Mesenteric fat pad (tissue), 1 donor: ENCODE data around the gene AP1M1. TPM values are rescaled to one million over a fixed set of nuclear protein-coding genes. Genes with fewer than 3 reads are reported as not detected.
"Not testable (repeated sequence)": the region's sequence is repeated elsewhere in the genome, so short reads cannot be mapped to it uniquely, and the experiment has no call there.

Experiments
- DNase-seq: peaks from one replicate; pipeline ENCODE4 v3.0.0-alpha.2; 2020; ENCODE audit warnings: low spot score
- total RNA-seq: library from RNA; stranded (reverse); fragmentation: NEBNext Ultra II Directional; extraction: Animal tissue kit (Norgen Biotek cat#: 25700); gene quantifications from one replicate; pipeline ENCODE4 v1.2.1, GENCODE V29; 2021
- donor health status: DM: yes; HTN: yes; CAD: no.

AP1M1 gene
- total RNA-seq, 1 donor from 2014 or later: 110 TPM

DNA sequence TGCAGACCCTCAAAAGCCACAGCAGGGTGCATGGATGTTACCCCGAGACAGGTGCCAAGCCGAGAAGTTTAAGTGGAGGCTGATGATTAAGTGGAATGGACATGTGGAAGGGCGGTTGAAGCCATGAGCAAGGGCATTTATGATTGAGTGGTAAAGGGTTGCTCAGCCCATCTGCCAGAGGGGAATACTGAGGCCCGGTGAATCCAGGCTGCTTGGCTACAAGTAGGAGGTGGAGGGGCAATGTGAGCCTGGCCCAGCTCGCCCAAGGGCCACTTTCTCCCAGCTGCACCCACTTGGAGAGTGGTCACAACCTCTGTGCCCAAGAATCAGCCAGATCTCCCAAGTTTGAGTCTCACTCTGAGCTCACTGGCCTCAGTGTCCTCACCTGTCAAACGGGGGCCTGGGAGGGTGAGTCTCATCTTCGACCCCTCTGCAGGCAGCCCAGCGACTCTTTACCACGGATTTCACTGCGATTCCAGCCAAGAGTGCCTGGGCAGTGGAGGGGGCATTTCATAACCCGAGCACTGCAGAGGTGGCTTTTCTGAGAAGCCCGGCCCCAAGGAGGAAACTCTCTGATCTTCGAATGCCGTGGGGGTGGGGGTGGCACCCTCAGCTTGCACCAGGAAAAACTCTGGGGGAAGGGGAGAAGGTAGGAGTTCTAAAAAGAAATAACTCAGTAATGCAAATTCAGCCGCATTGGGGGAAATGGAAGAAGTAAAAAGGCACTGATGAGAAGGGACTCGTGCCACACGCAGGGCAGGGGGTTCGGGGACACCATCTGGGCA is 64.1 kb downstream of the AP1M1 start:
- DNase-seq: no peak

DNA sequence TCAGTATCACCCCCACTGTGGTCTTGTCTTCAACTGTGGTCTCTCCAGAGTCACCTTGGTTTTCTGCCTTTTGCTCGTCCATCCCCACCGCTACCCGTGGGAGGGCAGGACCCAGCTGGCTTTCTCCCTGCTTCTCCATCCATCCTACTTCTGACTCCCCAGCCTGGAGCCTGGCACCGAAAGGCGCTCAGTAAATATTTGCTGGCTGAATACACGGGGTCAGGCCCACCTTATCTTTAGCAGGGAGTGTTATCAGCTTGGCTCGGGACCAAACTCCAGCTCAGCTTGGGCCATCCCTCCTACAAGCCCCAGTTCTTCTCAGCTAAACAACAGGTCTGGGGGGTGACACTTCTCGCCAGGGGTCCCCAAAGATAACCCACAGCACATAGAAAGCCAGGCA is 64.9 kb downstream of the AP1M1 start:
- no peak for DNase-seq

DNA sequence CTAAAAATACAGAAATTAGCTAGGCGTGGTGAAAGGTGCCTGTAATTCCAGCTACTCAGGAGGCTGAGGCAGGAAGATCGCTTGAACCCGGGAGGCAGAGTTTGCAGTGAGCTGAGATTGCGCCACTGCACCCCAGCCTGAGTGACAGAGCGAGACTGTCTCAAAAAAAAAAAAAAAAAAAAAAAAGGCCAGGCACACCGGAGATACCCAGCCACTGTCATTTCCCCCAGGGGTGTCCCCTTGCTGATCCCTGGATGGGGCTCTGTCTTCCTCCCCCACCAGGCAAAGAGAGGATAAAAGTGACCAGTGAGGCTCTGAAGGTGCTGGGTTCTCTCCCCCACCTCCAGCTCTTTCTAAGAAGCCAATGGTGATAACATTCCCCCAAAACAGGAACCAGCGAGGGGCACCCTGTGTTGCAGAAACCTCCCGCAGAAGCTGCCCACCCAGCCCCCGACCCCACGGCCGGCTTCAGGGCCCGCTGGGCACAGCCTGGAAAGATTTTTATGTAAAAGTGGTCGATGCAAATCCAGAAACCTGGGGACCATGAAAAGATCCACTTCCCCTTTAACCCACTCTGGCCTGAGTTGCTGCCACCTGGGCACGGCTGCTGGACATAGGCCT is 65.5 kb downstream of the AP1M1 start:
- no peak for DNase-seq

DNA sequence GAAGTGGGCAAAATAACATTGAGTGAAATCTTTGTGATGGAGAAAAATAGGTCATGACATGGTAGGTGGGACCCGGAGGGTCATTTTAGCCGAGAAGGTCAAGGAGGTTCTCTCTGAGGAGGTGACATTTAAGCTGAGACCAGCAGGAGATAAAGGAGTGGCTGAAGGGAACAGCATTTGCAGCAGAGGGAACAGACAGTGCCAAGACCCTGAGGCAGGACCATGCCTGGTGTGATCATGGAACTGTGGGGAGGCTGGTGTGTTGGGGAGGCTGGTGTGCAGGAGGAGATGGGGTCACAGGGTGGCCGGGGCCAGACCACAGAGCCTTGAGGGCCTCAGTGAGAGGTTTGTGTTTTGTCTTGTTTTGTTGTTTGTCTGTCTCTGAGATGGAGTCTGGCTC is 67.5 kb downstream of the AP1M1 start:
- DNase-seq: no peak

DNA sequence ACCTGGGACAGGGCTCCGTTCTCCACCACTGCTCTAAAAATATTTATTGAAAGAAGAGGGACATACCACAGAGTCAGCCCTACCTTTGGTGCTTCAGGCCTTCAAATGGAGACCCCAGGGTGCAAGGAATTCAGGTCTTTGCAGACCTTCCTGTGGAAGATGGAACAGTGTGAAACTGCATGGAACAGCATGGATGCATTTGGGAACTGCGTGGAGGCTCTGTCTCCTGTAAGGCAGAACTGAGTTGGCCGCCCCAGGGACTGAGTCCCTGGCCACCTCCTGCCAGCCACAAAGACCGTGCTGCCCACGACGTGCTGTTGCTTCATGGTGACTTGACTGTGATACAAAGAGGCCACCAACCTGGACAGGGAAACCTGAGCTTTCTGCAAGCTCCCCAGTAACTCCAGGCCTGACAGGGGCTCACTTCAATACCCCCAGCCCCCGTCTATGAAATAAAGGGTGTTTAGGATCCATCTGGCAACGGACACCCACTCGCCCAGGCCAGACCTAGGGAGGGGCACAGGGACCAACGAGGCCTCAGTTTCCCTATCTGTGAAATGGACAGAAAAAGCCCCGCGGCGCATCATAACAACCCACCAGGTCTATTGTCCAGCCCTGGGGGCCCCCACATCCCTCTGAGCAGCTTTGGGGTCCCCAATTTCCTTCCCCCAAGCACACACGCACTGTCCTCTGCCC is 68.3 kb downstream of the AP1M1 start:
- DNase-seq: no peak

DNA sequence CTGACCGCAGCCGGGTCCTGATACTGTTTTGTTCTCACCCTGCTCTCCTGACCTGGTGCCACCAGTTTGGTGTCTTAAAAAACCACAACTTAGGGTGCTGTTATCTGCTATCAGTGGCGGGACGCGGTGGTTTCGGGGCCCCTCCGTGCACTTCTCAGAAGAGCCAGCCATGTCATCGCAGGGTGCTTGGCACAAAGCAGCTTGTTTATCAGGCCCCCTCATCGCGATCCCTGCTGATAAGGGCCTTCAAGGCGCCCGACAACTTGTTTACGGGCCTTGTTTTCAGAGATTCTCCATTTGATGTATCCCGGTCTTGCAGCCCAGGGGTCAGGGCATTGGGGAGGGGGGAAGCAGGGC is 68.9 kb downstream of the AP1M1 start:
- no peak for DNase-seq

DNA sequence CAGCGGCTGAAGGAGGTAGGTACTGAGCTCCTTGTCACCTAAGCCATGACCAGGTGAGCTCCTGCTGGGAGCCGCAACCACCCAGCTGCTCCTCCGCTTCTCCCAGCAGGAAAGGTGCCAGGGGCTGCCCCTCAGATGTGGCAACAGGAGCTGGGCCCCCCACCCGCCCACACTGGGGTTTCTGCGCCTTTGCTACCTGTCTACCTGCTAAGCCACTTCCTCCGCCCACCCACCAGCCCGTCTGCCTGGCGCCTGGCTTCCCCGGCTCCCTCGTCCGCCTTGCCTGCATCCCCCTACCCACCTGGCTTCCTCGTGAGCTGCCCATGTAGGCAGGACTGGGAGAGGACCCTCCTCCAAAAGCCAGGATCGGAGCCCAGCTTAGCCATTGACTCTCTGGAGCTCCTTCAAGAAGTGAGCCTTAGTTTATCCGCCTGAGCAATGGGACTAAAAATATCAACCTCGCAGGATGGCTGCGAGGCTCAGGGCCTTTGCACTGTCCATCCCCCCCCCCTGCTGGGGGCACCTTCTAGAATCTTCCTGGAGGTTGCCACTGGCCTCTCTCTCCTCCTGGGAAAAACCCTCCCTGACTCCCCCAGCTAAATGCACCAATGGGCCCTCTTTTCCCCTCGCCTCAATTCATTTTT is 71.1 kb downstream of the AP1M1 start:
- DNase-seq: no peak

DNA sequence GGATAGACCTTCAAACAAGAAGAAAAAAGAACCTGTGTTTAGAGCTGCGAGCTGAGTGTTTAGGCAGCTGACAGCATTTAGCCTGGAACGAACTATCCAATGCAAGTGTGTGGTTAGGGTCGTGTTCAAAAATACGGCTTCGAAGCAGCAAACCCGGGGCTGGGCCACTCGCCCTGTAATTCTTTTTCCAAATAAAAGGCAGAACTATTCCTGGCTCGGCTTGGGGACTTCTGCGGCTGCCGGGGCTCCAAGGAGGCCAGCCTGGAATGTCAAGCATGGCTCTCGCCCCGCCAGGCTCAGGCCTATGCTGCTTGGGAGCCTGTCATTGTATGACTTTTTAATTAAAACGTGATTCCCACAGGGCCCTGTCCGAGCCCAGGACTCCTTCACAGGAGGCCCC is 75.2 kb downstream of the AP1M1 start:
- no peak for DNase-seq

DNA sequence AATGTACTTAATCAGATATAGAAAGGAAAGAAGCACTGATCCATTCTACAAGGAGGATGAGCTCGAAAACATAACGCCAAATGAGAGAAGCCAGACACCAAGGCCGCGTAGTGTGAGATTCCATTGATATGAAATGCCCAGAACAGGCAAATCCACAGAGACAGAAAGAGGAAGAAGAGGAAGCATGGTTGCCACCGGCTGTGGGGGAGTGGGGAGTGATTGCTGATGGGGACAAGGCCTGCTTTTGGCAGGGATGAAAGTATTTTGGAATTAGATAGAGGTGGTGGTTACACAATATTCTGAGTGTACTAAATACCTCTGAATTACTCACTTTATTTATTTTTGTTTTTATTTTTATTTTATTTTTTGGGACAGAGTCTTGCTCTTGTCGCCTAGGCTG is 76.7 kb downstream of the AP1M1 start:
- no peak for DNase-seq

DNA sequence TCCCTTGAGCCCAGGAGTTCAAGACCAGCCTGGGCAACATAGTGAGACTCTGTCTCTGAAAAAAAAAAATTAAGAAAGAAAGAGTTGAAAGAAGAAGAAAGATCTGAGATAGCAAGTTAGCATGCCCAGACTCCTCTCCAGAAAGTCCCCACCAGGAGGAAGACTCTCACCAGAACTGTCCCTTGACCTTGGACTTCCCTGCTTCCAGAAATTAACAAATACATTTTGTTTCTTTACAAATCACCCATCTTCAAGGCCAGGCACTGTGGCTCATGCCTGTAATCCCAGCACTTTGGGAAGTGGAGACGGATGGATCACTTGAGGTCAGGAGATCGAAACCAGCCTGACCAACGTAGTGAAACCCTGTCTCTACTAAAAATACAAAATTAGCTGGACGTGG is 82.6 kb downstream of the AP1M1 start:
- no peak for DNase-seq

DNA sequence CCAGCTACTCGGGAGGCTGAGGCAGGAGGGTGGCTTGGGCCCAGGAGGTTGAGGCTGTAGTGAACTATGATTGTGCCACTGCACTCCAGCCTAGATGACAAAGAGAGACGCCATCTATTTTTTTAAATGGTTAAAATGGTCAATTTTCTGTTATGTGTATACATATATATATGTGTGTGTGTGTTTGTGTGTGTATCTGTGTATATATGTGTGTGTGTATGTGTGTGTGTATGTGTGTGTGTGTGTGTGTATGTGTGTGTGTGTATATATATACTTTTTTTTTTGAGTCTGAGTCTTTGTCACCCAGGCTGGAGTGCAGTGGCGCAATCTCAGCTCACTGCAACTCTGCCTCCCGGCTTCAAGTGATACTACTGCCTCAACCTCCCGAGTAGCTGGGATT is 84.0 kb downstream of the AP1M1 start:
- no peak for DNase-seq

DNA sequence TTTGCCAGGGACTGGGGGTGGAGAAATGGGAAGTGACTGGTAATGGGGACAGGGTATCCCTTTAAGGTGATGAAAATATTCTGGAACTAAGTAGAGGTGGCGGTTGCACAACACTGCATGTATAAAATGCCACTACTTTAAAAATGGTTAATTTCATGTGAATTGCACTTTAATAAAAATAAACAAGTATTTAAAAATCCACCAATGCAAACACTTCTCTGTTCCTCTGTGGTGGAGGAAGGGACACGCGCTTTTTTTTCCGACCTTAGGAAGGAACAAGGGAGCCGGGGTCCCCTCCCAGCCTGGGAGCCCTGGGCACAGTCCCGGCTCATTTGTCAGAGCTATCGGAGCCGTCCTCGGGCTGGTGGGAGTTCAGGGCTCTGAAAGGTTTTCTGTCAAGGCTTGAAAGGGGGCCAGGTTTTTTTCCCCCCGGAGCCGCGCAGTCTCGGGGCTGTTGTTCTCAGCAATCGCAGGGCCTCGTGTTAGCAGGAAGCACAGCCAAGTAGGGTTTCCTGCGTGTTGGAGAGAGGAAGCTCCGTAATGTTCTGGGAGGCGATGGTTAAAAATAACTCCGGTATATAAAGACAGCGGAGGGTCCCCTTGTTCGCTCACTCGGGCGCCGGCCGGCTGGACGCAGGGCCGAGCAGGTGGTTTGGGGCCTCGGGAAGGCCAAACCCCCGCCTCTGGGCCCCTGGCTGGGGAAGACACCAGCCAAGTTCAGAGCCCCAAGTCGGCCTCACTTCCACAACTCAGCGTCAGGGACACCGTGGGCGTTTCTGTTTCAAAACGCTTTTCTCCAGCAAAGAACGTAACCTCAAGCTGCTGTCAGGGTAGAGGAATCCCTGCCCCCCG is 85.7 kb downstream of the AP1M1 start:
- DNase-seq: peak; percentile 93

DNA sequence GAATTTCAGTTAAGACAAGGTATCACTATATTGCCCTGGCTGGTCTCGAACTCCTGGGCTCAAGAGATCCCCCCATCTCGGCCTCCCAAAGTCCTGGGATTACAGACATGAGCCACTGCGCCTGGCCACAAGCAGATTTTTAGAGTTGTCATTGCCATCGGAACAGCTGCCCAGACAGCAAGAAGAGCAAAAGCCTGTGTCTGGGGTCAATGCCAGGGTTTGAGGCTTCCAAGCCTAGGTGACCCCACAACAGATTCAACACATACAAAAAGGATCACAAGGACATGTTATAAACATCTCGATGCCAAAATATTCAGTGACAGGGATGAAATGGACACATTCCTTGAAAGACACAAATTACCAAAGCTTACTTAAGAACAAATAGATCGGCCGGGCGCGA is 86.8 kb downstream of the AP1M1 start:
- no peak for DNase-seq

DNA sequence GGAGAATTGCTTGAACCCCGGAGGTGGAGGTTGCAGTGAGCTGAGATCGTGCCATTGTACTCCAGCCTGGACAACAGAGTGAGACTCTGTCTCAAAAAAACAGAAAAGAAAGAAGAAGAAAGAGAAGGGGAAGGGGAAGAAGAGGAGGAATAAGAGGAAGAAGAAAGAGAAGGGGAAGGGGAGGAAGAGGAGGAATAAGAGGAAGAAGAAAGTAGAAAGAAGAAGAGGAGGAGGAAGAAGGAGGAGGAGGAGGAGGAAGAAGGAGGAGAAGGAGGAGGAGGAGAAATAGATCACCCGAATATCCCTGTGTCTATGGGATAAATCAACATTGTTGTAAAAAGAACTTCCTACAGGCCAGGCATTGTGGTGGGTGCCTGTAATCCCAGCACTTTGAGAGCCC is 87.4 kb downstream of the AP1M1 start:
- DNase-seq: not testable (repeated sequence)

DNA sequence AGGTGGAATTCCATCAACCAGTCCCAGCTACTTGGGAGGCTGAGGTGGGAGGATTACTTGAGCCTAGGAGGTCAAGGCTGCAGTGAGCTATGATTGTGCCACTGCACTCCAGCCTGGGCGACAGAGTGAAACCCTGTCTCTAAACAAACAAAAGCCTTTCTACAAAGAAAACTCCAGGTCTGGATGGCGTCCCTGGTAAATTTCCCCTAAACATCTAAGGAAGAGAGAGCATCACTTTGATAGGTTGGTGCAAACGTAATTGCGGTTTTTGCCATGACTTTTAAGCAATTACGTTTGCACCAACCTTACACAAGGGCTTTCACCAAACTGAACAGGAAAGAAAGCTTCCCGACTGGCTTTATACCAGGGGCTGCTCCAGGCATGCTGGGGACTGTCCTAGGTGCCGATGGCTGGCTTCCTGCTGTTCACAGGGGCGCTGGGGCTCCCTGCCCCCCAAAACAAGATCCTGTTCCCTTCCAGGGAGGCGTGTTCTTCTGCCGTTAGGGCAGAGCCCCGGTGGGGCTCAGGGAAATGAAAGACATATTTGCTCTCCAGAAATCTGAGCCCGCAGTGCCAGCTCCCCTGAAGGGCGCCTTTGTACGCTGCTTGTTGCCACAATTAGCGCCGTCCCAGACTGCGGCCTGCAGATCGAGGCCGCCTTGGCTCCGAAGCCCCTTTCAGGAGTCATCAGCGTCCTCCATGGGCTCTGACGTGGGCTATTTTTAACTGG is 88.2 kb downstream of the AP1M1 start:
- no peak for DNase-seq

DNA sequence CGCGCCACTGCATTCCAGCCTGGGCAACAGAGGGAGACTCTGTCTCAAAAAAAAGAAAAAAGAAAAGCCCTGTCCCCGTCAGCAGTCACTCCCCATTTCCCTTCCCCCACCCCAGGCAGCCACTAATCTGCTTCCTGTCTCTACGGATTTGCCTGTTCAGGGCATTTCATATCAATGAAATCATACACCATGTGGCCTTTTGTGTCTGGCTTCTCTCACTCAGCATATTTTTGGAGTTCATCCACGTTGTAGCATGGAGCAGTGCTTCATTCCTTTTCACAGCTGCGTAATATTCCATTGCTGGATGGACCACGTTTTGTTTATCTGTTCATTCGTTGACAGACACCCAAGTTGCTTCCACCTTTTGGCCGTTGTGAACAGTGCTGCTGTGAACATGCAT is 90.8 kb downstream of the AP1M1 start:
- DNase-seq: no peak

DNA sequence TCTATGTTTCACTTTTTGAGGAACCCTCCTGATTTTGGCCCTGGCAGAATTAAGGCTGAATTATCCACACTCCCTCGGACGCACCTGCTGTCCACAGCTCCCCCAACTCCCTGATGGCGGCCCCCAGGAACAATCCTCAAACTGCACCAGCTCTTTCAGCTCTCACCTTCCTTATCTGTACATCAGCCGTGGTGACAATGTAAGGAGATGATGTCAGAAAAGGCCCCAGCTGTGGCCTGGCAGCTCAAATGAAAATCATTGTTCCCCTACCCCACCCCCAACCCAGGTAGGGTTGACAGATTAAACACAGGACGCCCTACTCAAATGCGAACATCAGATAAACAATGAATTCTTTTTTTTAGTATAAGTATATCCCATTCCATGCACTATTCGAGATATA is 91.9 kb downstream of the AP1M1 start:
- no peak for DNase-seq

DNA sequence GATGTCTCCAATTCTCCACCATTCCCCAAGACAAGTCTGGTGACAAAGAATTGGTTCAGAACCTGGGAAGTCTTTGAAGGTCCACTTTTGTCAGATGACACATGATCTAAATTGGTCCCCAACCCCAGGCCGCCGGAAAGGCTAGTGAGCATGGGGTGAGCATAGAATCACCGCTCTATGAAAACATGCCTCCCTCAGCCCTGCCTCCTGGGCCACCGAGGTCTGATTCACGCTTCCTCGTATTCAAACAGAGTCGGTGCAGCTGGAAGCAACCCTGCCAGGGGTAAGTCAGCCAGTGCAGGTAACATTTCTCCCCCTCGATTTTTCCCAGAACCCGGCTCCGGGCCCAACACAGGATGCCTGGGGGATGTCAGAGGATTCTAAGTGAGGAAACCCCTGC is 93.0 kb downstream of the AP1M1 start:
- no peak for DNase-seq

DNA sequence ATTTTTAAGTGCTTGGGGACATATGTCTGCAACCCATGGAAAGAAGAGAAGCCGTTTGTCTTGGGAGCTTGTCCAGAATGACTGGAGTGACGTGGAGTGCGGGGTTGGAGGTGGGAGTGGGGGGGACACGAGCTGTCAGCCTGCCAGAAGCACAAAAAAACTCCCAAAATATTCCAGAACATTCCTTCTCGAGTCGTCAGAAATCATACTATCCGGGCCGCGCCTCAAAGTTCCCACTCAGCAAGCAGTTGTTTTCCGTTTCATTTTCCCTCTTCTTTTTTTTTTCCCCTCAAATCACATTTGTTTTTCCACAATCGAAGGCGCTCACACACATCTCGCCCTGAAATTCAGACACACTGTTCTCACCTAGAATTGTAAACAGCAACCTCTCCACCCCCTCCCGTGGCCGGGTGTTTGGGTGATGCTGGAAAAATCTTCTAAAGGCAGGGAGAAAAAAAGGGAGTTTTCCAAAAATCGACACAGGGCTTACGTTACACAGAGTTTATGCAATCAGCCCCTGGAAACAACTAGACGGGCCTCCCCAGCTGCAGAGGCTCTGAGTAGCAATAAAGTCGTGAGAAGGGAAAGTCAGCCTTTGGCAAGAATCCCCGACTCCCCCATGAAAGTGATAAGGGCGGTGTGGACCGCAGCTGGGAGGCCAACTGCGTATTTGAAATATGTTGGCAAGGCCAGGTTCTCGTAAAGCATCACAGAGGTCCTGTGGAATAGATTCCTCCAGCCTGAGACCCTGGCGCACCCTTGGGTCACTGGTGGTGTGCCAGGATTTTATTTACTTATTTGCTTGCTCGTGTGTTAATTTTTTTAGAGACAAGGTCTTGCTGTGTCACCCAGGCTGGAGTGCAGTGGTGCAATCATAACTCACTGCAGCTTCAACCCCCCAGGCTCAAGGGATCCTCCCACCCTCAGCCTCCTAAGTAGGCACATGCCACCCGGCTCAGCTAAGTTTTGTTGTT is 95.7 kb downstream of the AP1M1 start:
- no peak for DNase-seq
